SK-N-SH (cell line): ENCODE data around the gene RBMS1. TPM values are rescaled to one million over a fixed set of nuclear protein-coding genes. Genes with fewer than 3 reads are reported as not detected.

Experiments
- CTCF ChIA-PET: fragments of 300-600, 350-600 bp; formaldehyde crosslinking; extraction: SDS; loops from one replicate; lab custom pipeline; 2021; lab: Yijun Ruan, JAX
- POLR2A ChIA-PET: fragments of 350-600 bp; sonication (Branson Sonifier 250); formaldehyde crosslinking; extraction: SDS; loops from one replicate; lab custom pipeline; 2020; ENCODE audit warnings: antibody characterized with exemption, inconsistent platforms; lab: Yijun Ruan, JAX
- DNase-seq: peaks from one replicate; pipeline ENCODE4 v3.0.0; 2012
- H2AFZ ChIP-seq: fragments of 200-600 bp; sonication (generic); 2 replicates; pipeline ENCODE4 v1.8.1; 2016; ENCODE audit warnings: antibody characterized with exemption, mild to moderate bottlenecking, low read depth
- H3F3A ChIP-seq: fragments of 200-600 bp; sonication (generic); replicated peaks from 2 replicates; pipeline ENCODE3; 2016; ENCODE audit warnings: antibody characterized with exemption, mild to moderate bottlenecking; ENCODE audit not compliant: insufficient read depth
- H3K27ac ChIP-seq, 2 experiments: fragments of 200-500 bp in 1 of 2; fragments of 200-600 bp in 1 of 2; sonication (Bioruptor generic) in 1 of 2; sonication (generic), shearing (Covaris generic) in 1 of 2; 2 replicates each; pipeline versions ENCODE4 v1.5.1 to v1.6.1; 2014 to 2016; ENCODE audit warnings: low read depth in 2 of 2, inconsistent platforms in 1 of 2, low read length in 1 of 2, mild to moderate bottlenecking in 1 of 2, mixed read lengths in 1 of 2
- H3K27me3 ChIP-seq: fragments of 200-600 bp; sonication (generic), shearing (Covaris generic); 2 replicates; pipeline ENCODE4 v1.6.1; 2016; ENCODE audit warnings: mixed run types; ENCODE audit not compliant: insufficient read depth
- H3K36me3 ChIP-seq, 2 experiments: fragments of 200-500 bp in 1 of 2; fragments of 200-600 bp in 1 of 2; sonication (Bioruptor generic) in 1 of 2; sonication (generic) in 1 of 2; replicated peaks in 1 of 2; 2 replicates each; pipeline versions ENCODE3 to v1.5.1; 2014 to 2016; ENCODE audit warnings: low read length in 1 of 2, mild to moderate bottlenecking in 1 of 2; ENCODE audit not compliant: insufficient read depth in 2 of 2, control insufficient read depth in 1 of 2
- H3K4me1 ChIP-seq, 2 experiments: fragments of 200-500 bp in 1 of 2; fragments of 200-600 bp in 1 of 2; sonication (Bioruptor generic) in 1 of 2; sonication (generic), shearing (Covaris generic) in 1 of 2; 2 replicates each; pipeline versions ENCODE4 v1.5.1 to v1.6.1; 2014 to 2016; ENCODE audit warnings: low read depth in 1 of 2, low read length in 1 of 2, mixed run types in 1 of 2; ENCODE audit not compliant: insufficient read depth in 2 of 2, control insufficient read depth in 1 of 2
- H3K4me2 ChIP-seq: fragments of 200-600 bp; sonication (generic), shearing (Covaris generic); 2 replicates; pipeline ENCODE4 v1.6.1; 2017; ENCODE audit warnings: mixed run types
- H3K4me3 ChIP-seq, 2 experiments: fragments of 200-500 bp in 1 of 2; fragments of 200-600 bp in 1 of 2; sonication (Bioruptor generic) in 1 of 2; sonication (generic), shearing (Covaris generic) in 1 of 2; 2 replicates each; pipeline versions ENCODE4 v1.5.1 to v1.8.1; 2014 to 2016; ENCODE audit warnings: low read depth in 2 of 2, inconsistent platforms in 1 of 2, low read length in 1 of 2, mild to moderate bottlenecking in 1 of 2, mixed read lengths in 1 of 2, moderate library complexity in 1 of 2
- H3K79me2 ChIP-seq: fragments of 200-600 bp; sonication (generic); 2 replicates; pipeline ENCODE4 v1.8.1; 2017; ENCODE audit warnings: mild to moderate bottlenecking; ENCODE audit not compliant: insufficient read depth
- H3K9ac ChIP-seq: fragments of 200-600 bp; sonication (generic); 2 replicates; pipeline ENCODE4 v1.6.1; 2017; ENCODE audit warnings: mixed run types
- H3K9me2 ChIP-seq: fragments of 200-600 bp; sonication (generic); 2 replicates; pipeline ENCODE4 v1.6.1; 2017; ENCODE audit warnings: mixed run types
- H3K9me3 ChIP-seq: fragments of 200-600 bp; sonication (generic); 2 replicates; pipeline ENCODE4 v1.6.1; 2017; ENCODE audit warnings: mixed run types, mild to moderate bottlenecking, moderate library complexity
- H4K20me1 ChIP-seq: fragments of 200-600 bp; sonication (generic); 2 replicates; pipeline ENCODE4 v1.6.1; 2017; ENCODE audit warnings: mild to moderate bottlenecking, mixed run types; ENCODE audit not compliant: insufficient read depth
- ELF1 ChIP-seq: IDR thresholded peaks from 2 replicates; pipeline ENCODE4 v1.4.0; 2012
- GABPA ChIP-seq: IDR thresholded peaks from 2 replicates; pipeline ENCODE4 v1.4.0; 2012; ENCODE audit warnings: low read depth, mild to moderate bottlenecking
- GATA2 ChIP-seq: sonication (generic); formaldehyde crosslinking; IDR thresholded peaks from 2 replicates; pipeline ENCODE4 v1.5.0; 2020; ENCODE audit warnings: mild to moderate bottlenecking, missing genetic modification reagents
- NFIC ChIP-seq: IDR thresholded peaks from 2 replicates; pipeline ENCODE4 v1.4.0; 2012; ENCODE audit warnings: borderline replicate concordance
- RAD21 ChIP-seq: IDR thresholded peaks from 2 replicates; pipeline ENCODE4 v1.6.1; 2012; ENCODE audit warnings: mild to moderate bottlenecking, low read length
- RXRA ChIP-seq: IDR thresholded peaks from 2 replicates; pipeline ENCODE4 v1.4.0; 2012; ENCODE audit warnings: low read depth, mild to moderate bottlenecking, borderline replicate concordance
- SIN3A ChIP-seq: IDR thresholded peaks from 2 replicates; pipeline ENCODE4 v1.6.1; 2012; ENCODE audit warnings: low read depth, mild to moderate bottlenecking, low read length, moderate library complexity, borderline replicate concordance
- TEAD4 ChIP-seq: IDR thresholded peaks from 2 replicates; pipeline ENCODE4 v1.4.0; 2012; ENCODE audit warnings: mild to moderate bottlenecking, borderline replicate concordance; ENCODE audit not compliant: insufficient read depth
- YY1 ChIP-seq: IDR thresholded peaks from 2 replicates; pipeline ENCODE4 v1.4.0; 2012; ENCODE audit warnings: low read depth, mild to moderate bottlenecking
- WGBS: methylation state at CpG from one replicate; pipeline ENCODE4 v1.1.6; 2017; ENCODE audit warnings: low lambda C conversion rate; 5-methylcytosine and 5-hydroxymethylcytosine counted together
- polyA plus RNA-seq, 3 experiments: library from polyadenylated mRNA; depleted of rRNA; stranded (reverse); fragments of >200 nt; gene quantifications; 2 replicates each; pipeline ENCODE4 v1.2.3, GENCODE V29; 2012
- TF ChIP-seq, protein P1 (sequence below): fragments of 200-600 bp; sonication (generic); IDR thresholded peaks from 2 replicates; pipeline ENCODE4 v1.6.1; 2017; ENCODE audit warnings: antibody characterized with exemption, mild to moderate bottlenecking, moderate library complexity
- TF ChIP-seq, protein P2 (sequence below): IDR thresholded peaks from 2 replicates; pipeline ENCODE4; 2012

The RBMS1 gene
- polyA plus RNA-seq, 1 of the 3 experiments (the other 2 are of a cell fraction) = 56.5 TPM

GRCh38 chr2:160241251-160242137 lies 252.1 kb downstream of the RBMS1 start (continued):
- TF ChIP-seq RXRA = peak; percentile 91
- peak; percentile 100 for TF ChIP-seq NFIC
- TF ChIP-seq, protein P1, sequence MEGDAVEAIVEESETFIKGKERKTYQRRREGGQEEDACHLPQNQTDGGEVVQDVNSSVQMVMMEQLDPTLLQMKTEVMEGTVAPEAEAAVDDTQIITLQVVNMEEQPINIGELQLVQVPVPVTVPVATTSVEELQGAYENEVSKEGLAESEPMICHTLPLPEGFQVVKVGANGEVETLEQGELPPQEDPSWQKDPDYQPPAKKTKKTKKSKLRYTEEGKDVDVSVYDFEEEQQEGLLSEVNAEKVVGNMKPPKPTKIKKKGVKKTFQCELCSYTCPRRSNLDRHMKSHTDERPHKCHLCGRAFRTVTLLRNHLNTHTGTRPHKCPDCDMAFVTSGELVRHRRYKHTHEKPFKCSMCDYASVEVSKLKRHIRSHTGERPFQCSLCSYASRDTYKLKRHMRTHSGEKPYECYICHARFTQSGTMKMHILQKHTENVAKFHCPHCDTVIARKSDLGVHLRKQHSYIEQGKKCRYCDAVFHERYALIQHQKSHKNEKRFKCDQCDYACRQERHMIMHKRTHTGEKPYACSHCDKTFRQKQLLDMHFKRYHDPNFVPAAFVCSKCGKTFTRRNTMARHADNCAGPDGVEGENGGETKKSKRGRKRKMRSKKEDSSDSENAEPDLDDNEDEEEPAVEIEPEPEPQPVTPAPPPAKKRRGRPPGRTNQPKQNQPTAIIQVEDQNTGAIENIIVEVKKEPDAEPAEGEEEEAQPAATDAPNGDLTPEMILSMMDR = no peak
- TF ChIP-seq, protein P2, sequence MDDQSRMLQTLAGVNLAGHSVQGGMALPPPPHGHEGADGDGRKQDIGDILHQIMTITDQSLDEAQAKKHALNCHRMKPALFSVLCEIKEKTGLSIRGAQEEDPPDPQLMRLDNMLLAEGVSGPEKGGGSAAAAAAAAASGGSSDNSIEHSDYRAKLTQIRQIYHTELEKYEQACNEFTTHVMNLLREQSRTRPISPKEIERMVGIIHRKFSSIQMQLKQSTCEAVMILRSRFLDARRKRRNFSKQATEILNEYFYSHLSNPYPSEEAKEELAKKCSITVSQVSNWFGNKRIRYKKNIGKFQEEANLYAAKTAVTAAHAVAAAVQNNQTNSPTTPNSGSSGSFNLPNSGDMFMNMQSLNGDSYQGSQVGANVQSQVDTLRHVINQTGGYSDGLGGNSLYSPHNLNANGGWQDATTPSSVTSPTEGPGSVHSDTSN = peak; percentile 85
- peak; percentile 71 for TF ChIP-seq TEAD4

DNA sequence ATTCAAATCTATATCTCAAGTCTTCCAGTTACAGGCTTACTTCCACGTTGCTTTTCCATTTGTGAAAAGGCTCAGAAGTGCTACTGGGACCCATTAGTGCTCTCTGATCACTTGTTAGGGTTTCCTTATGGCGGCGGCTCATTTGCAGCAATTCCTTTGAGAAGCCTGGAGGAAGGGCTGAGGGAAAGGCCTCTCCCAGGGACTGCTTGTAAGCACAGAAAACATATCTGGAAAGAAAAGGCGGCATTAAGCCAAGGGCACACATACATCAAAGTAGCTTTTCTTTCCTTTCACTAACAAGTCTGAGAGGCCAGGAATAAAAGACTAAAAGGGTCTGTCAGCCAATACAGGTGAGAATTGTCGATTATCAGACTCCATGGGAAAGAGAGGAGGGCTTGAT lies 254.2 kb downstream of the RBMS1 start:
- Histone ChIP-seq H3K79me2 (no peaks in the 10 kb centered on the region), H3K9me2 (no peaks in the 10 kb centered on the region), H3K9ac (no peak overlapping the region), H3K9me3 (no peaks in the 10 kb centered on the region), H3K4me3 (no peak overlapping the region), H2AFZ (no peak overlapping the region), H3K27me3 (no peaks in the 10 kb centered on the region), H3K4me1 (peaks cover 19 to 24% of the 10 kb centered on the region in 2 experiments; a peak in 3 of 4 replicates), H3F3A (peaks cover 19% of the 10 kb centered on the region), H4K20me1 (no peaks in the 10 kb centered on the region), H3K27ac (no peak overlapping the region), H3K4me2 (no peak overlapping the region), H3K36me3 (no peaks in the 10 kb centered on the region)
- ChIA-PET POLR2A (interaction anchor here (0.7 kb wide), 1 partner anchor 757 kb away, joined by 3 read pairs; no protein-coding TSS in a partner anchor), CTCF (interaction anchor here (0.6 to 1.9 kb wide), 4 partner anchors 12 to 755 kb away, joined by 3 to 6 read pairs (median 4); no protein-coding TSS in a partner anchor)
- DNase-seq = no peak
- TF ChIP-seq GABPA = no peak
- no peak for TF ChIP-seq SIN3A
- WGBS = 89% methylated on average over 5 of the region's 5 CpGs

- no peaks in the 10 kb centered on the region for H3K36me3 ChIP-seq
- H3K4me1 ChIP-seq = peaks cover 17 to 22% of the 10 kb centered on the region in 2 experiments; a peak in 3 of 4 replicates
- H3K4me3 ChIP-seq = no peak overlapping the region
- no peaks in the 10 kb centered on the region for H4K20me1 ChIP-seq
- H2AFZ ChIP-seq = no peak overlapping the region
- H3K9ac ChIP-seq = no peak overlapping the region
- H3K9me2 ChIP-seq = no peaks in the 10 kb centered on the region
- no peaks in the 10 kb centered on the region for H3K79me2 ChIP-seq
- peaks cover 19% of the 10 kb centered on the region for H3F3A ChIP-seq
- H3K4me2 ChIP-seq = no peak overlapping the region
- DNase-seq = no peak
- ChIA-PET POLR2A (interaction anchor here (0.7 kb wide), 1 partner anchor 758 kb away, joined by 3 read pairs; no protein-coding TSS in a partner anchor), CTCF (interaction anchor here (1.0 to 2.1 kb wide), 4 partner anchors 10 to 128 kb away, joined by 3 to 17 read pairs (median 5); no protein-coding TSS in a partner anchor)
- H3K9me3 ChIP-seq = no peaks in the 10 kb centered on the region
- WGBS = 100% methylated on average over 4 of the region's 4 CpGs
- no peak for TF ChIP-seq YY1
- TF ChIP-seq GATA2 (CRISPR knock-in tag) = no peak
- no peak for TF ChIP-seq ELF1
- TF ChIP-seq RAD21 = no peak
- no peak overlapping the region for H3K27ac ChIP-seq
- H3K27me3 ChIP-seq = no peaks in the 10 kb centered on the region
These were observed 255.2 kb downstream of the RBMS1 start for GRCh38 chr2:160238392-160238791.
